H1 (cell line): ENCODE results near the gene LRRC74B. TPM values are rescaled to one million over a fixed set of nuclear protein-coding genes. Genes with fewer than 3 reads are reported as not detected.

Source experiments
- CTCF ChIA-PET: fragments of 300-600 bp; sonication (Branson Sonifier 250); formaldehyde crosslinking; loops from one replicate; lab custom pipeline; 2021; ENCODE audit not compliant: partially characterized antibody; lab: Charles Lee
- POLR2A ChIA-PET: fragments of 300-600 bp; sonication (Branson Sonifier 250); formaldehyde crosslinking; loops from one replicate; lab custom pipeline; 2021; ENCODE audit warnings: inconsistent platforms; ENCODE audit not compliant: partially characterized antibody; lab: Charles Lee
- DNase-seq, 2 experiments: peaks; one replicate each; pipeline versions ENCODE4 v3.0.0 to v3.0.0-alpha.2; 2010 to 2022; ENCODE audit warnings: low spot score in 2 of 2, low read depth in 1 of 2, mixed read lengths in 1 of 2
- FAIRE-seq: peaks from 2 replicates; lab custom pipeline; 2011; peaks lifted over from hg19 to GRCh38; lab: Jason Lieb, UNC
- H2AFZ ChIP-seq: 2 replicates; pipeline ENCODE4 v1.8.1; 2012; ENCODE audit warnings: low read length, inconsistent platforms
- H2AK5ac ChIP-seq: 2 replicates; pipeline ENCODE4 v1.6.1; 2013; ENCODE audit warnings: low read depth, low read length
- H2BK120ac ChIP-seq: replicated peaks from 2 replicates; pipeline ENCODE3; 2013; ENCODE audit warnings: low read depth, low read length, inconsistent platforms
- H2BK12ac ChIP-seq: 2 replicates; pipeline ENCODE4 v1.6.1; 2013; ENCODE audit warnings: low read depth, low read length
- H2BK15ac ChIP-seq: 2 replicates; pipeline ENCODE4 v1.6.1; 2013; ENCODE audit warnings: low read length
- H2BK20ac ChIP-seq: 2 replicates; pipeline ENCODE4 v1.6.1; 2013; ENCODE audit warnings: low read length
- H2BK5ac ChIP-seq: 2 replicates; pipeline ENCODE4 v1.6.1; 2013; ENCODE audit warnings: low read depth, low read length
- H3K14ac ChIP-seq: 2 replicates; pipeline ENCODE4 v1.6.1; 2013; ENCODE audit warnings: inconsistent platforms; ENCODE audit not compliant: insufficient read length
- H3K18ac ChIP-seq: 2 replicates; pipeline ENCODE4 v1.6.1; 2013; ENCODE audit warnings: low read length; ENCODE audit errors: extremely low read depth
- H3K23ac ChIP-seq: 2 replicates; pipeline ENCODE4 v1.6.1; 2013; ENCODE audit warnings: inconsistent platforms; ENCODE audit not compliant: insufficient read length
- H3K23me2 ChIP-seq: 2 replicates; pipeline ENCODE4 v1.6.1; 2013; ENCODE audit warnings: low read depth, low read length
- H3K27ac ChIP-seq: 2 replicates; pipeline ENCODE4 v1.6.1; 2011; ENCODE audit warnings: low read depth, low read length, inconsistent platforms
- H3K27me3 ChIP-seq, 4 experiments: replicated peaks in 1 of 4; 1 replicate in 1 of 4; 2 replicates in 3 of 4; pipeline versions ENCODE4 v1.6.1 to v1.8.1; 2011 to 2013; ENCODE audit warnings: low read length in 3 of 4, mild to moderate bottlenecking in 3 of 4, inconsistent platforms in 2 of 4, mixed read lengths in 2 of 4, moderate library complexity in 1 of 4; ENCODE audit not compliant: control insufficient read depth in 3 of 4, insufficient read depth in 3 of 4; ENCODE audit errors: extremely low read depth in 1 of 4
- H3K36me3 ChIP-seq, 4 experiments: 2 replicates each; pipeline versions ENCODE4 v1.6.1 to v1.8.1; 2011 to 2013; ENCODE audit warnings: mild to moderate bottlenecking in 4 of 4, low read length in 3 of 4, moderate library complexity in 2 of 4, control low read depth in 1 of 4, inconsistent platforms in 1 of 4; ENCODE audit not compliant: insufficient read depth in 4 of 4, control insufficient read depth in 2 of 4
- H3K4ac ChIP-seq: replicated peaks from 2 replicates; pipeline ENCODE3; 2013; ENCODE audit warnings: low read length, low read depth, mixed read lengths, inconsistent platforms; ENCODE audit not compliant: insufficient read length
- H3K4me1 ChIP-seq, 4 experiments: replicated peaks in 1 of 4; 1 replicate in 1 of 4; 2 replicates in 3 of 4; pipeline versions ENCODE4 v1.6.1 to v1.8.1; 2011 to 2013; ENCODE audit warnings: low read length in 3 of 4, inconsistent platforms in 2 of 4, mixed read lengths in 1 of 4; ENCODE audit not compliant: insufficient read depth in 4 of 4, control insufficient read depth in 3 of 4
- H3K4me2 ChIP-seq, 2 experiments: 2 replicates each; pipeline versions ENCODE4 v1.6.1 to v1.8.1; 2011 to 2013; ENCODE audit warnings: low read depth in 2 of 2, low read length in 2 of 2, control low read depth in 1 of 2, inconsistent platforms in 1 of 2, mild to moderate bottlenecking in 1 of 2; ENCODE audit not compliant: insufficient read depth in 1 of 2
- H3K4me3 ChIP-seq, 4 experiments: fragments of 200-600, 300-600 bp in 1 of 4; sonication (generic), shearing (Covaris generic), sonication (Bioruptor Twin) in 1 of 4; 2 replicates each; pipeline versions ENCODE4 v1.5.1 to v1.8.1; 2011 to 2016; ENCODE audit warnings: low read length in 4 of 4, low read depth in 3 of 4, control low read depth in 2 of 4, inconsistent platforms in 2 of 4, mild to moderate bottlenecking in 2 of 4, mixed read lengths in 1 of 4, moderate library complexity in 1 of 4; ENCODE audit not compliant: insufficient read depth in 2 of 4; ENCODE audit errors: extremely low read depth in 1 of 4
- H3K56ac ChIP-seq: replicated peaks from 2 replicates; pipeline ENCODE3; 2013; ENCODE audit warnings: low read depth, mild to moderate bottlenecking, mixed read lengths, low read length, inconsistent platforms; ENCODE audit not compliant: insufficient read length
- H3K79me1 ChIP-seq: 2 replicates; pipeline ENCODE4 v1.6.1; 2013; ENCODE audit warnings: low read depth, low read length, control low read depth
- H3K79me2 ChIP-seq, 2 experiments: 2 replicates each; pipeline versions ENCODE4 v1.6.1 to v1.8.1; 2012 to 2013; ENCODE audit warnings: low read length in 2 of 2, mild to moderate bottlenecking in 2 of 2, inconsistent platforms in 1 of 2; ENCODE audit not compliant: insufficient read depth in 2 of 2, control insufficient read depth in 1 of 2
- H3K9ac ChIP-seq, 4 experiments: replicated peaks in 1 of 4; 1 replicate in 1 of 4; 2 replicates in 3 of 4; pipeline versions ENCODE4 v1.6.1 to v1.8.1; 2011 to 2013; ENCODE audit warnings: low read depth in 3 of 4, low read length in 3 of 4, control low read depth in 2 of 4, mild to moderate bottlenecking in 2 of 4, moderate library complexity in 2 of 4, inconsistent platforms in 1 of 4; ENCODE audit errors: extremely low read depth in 1 of 4
- H3K9me3 ChIP-seq, 2 experiments: 2 replicates each; pipeline versions ENCODE4 v1.6.1 to v1.8.1; 2012 to 2013; ENCODE audit warnings: mild to moderate bottlenecking in 2 of 2, moderate library complexity in 2 of 2, control low read depth in 1 of 2, inconsistent platforms in 1 of 2, low read depth in 1 of 2, low read length in 1 of 2, mixed read lengths in 1 of 2; ENCODE audit not compliant: insufficient read depth in 2 of 2
- H4K20me1 ChIP-seq, 2 experiments: replicated peaks in 1 of 2; 2 replicates each; pipeline versions ENCODE3 to v1.8.1; 2011 to 2013; ENCODE audit warnings: inconsistent platforms in 2 of 2, low read length in 2 of 2, mild to moderate bottlenecking in 1 of 2; ENCODE audit not compliant: insufficient read depth in 2 of 2, control insufficient read depth in 1 of 2
- H4K5ac ChIP-seq: 2 replicates; pipeline ENCODE4 v1.6.1; 2013; ENCODE audit warnings: low read length, low read depth, mixed read lengths, inconsistent platforms; ENCODE audit not compliant: insufficient read length
- H4K8ac ChIP-seq: 2 replicates; pipeline ENCODE4 v1.8.0; 2013; ENCODE audit warnings: mild to moderate bottlenecking, moderate library complexity, low read length, inconsistent platforms; ENCODE audit not compliant: insufficient read depth; ENCODE audit errors: extremely low read depth
- H4K91ac ChIP-seq: replicated peaks from 2 replicates; pipeline ENCODE3; 2013; ENCODE audit warnings: low read length, mixed read lengths, inconsistent platforms; ENCODE audit not compliant: insufficient read length
- ASH2L ChIP-seq: fragments of 200-600, 300-600 bp; sonication (generic); IDR thresholded peaks from one replicate; pipeline ENCODE4 v1.7.1; 2017; ENCODE audit warnings: low read length
- PHF8 ChIP-seq: fragments of 200-600 bp; sonication (generic); conservative IDR thresholded peaks from 2 replicates; pipeline ENCODE4 v1.7.1; 2012; ENCODE audit warnings: low read depth, mild to moderate bottlenecking, inconsistent platforms, low read length, moderate library complexity
- SIN3A ChIP-seq, 2 experiments: IDR thresholded peaks in 1 of 2; conservative IDR thresholded peaks in 1 of 2; 2 replicates each; pipeline ENCODE4 v1.6.1; 2011 to 2012; ENCODE audit warnings: low read length in 2 of 2, improper control_type of control experiment in 1 of 2, low read depth in 1 of 2, mild to moderate bottlenecking in 1 of 2
- SP2 ChIP-seq: IDR thresholded peaks from 2 replicates; pipeline ENCODE4 v1.6.1; 2012; ENCODE audit warnings: mild to moderate bottlenecking, low read length, inconsistent platforms
- WGBS, 2 experiments: shearing (Covaris generic) in 1 of 2; methylation state at CpG; one replicate each; pipeline versions ENCODE4 v1.1.6 to v1.1.7; 2013 to 2015; ENCODE audit warnings: low lambda C conversion rate in 2 of 2, mixed read lengths in 2 of 2, inconsistent platforms in 1 of 2, low coverage in 1 of 2, missing lambda C conversion rate in 1 of 2; ENCODE audit not compliant: insufficient replicate concordance in 2 of 2, insufficient coverage in 1 of 2, insufficient read length in 1 of 2; ENCODE audit errors: extremely low coverage in 1 of 2, missing lambda C conversion rate in 1 of 2; 5-methylcytosine and 5-hydroxymethylcytosine counted together
- polyA plus RNA-seq, 7 experiments: library from polyadenylated mRNA; depleted of rRNA in 3 of 7; stranded (reverse) in 5 of 7; unstranded in 2 of 7; fragments of >200 nt in 5 of 7; fragments of 200-250 nt in 2 of 7; gene quantifications; 1 replicate in 5 of 7; 2 replicates in 1 of 7; 4 replicates in 1 of 7; pipeline versions ENCODE4 v1.2.1 to v1.2.3, GENCODE V29; 2011 to 2013; ENCODE audit warnings: missing spikeins in 2 of 7, mixed read lengths in 2 of 7
- total RNA-seq: library from RNA; stranded (reverse); fragmentation: NEBNext Ultra II Directional; extraction: Animal tissue kit (Norgen Biotek cat#: 25700); gene quantifications from 2 replicates; pipeline ENCODE4 v1.2.1, GENCODE V29; 2021
- TF ChIP-seq, protein P1 (sequence below): IDR thresholded peaks from 2 replicates; pipeline ENCODE4 v1.6.1; 2012; ENCODE audit warnings: inconsistent platforms
- TF ChIP-seq, protein P2 (sequence below): IDR thresholded peaks from 2 replicates; pipeline ENCODE4 v1.6.1; 2011; ENCODE audit warnings: low read depth, mild to moderate bottlenecking, low read length; ENCODE audit not compliant: insufficient read depth

Gene LRRC74B
- total and polyA plus RNA-seq, 2 of the 8 experiments (the other 6 are each of a cell fraction or from before 2014, with no cell fraction given) = not detected

DNA sequence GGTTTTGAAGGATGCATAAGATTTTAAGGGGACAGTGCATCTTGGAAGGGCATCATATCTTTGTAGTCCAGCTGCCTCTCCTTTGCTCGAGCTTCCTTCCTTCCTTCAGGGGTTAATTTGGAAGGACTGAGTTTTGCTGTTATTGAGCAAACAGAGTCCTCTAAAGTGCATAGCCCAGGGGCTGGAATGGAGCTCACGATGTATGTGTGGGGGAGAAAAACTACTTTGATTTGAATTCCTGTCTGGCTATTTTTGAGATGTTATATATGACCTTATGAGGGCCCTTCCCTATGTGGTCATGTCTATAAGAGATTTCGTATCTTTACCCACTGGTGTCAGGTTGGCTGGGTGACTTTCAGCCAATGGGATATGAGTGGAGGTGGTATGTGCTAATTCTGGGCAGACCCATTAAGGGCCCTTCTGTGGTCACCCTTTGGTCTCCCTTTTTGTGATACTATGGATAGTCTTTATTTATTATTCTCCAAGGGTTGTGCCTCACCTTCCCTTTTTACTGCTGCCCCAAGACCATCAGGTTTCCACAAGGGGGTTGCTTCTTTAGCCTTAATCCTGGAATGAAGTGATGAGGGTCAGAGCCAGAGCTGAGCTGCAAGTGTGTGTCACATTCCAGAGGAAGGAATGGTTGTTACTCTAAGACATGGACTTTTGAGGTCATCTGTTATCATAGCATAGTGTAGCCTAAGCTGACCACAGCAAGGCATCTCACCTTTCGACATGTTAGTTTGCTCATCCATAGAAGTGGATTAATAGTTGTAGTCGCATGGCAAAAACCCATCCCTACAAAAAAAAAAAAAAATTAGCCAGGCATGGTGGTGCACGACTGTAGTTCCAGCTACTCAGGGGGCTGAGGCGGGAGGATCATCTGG, 54.6 kb downstream of the LRRC74B start:
- Histone ChIP-seq H3K23ac (no peak overlapping the region), H3K9ac (no peak overlapping the region), H3K18ac (no peak overlapping the region), H2BK20ac (no peak overlapping the region), H3K27ac (no peak overlapping the region), H3K23me2 (no peaks in the 10 kb centered on the region; the same call in 1 of the 2 replicates), H3K14ac (no peak overlapping the region), H3K79me1 (no peaks in the 10 kb centered on the region), H3K4me3 (no peak overlapping the region), H4K91ac (no peak overlapping the region), H3K36me3 (no peaks in the 10 kb centered on the region), H4K20me1 (peaks cover 0 to 1% of the 10 kb centered on the region in 2 experiments), H2BK15ac (no peak overlapping the region), H4K8ac (no peak overlapping the region), H3K79me2 (no peaks in the 10 kb centered on the region), H2BK12ac (no peak overlapping the region), H3K4ac (no peak overlapping the region), H4K5ac (no peak overlapping the region), H2BK5ac (no peak overlapping the region), H2AK5ac (no peak overlapping the region), H3K56ac (no peak overlapping the region), H2BK120ac (no peak overlapping the region), H2AFZ (no peak overlapping the region), H3K27me3 (peaks cover 0 to 6% (median 0%) of the 10 kb centered on the region in 4 experiments; a peak in 1 of 7 replicates), H3K9me3 (no peaks in the 10 kb centered on the region), H3K4me2 (no peak overlapping the region), H3K4me1 (peaks cover 0 to 6% (median 2%) of the 10 kb centered on the region in 4 experiments; a peak in 2 of 7 replicates)
- ChIA-PET CTCF (interaction anchor here (0.7 to 1.7 kb wide), 10 partner anchors 9 to 1956 kb away, joined by 3 to 10 read pairs (median 3); no protein-coding TSS in a partner anchor), POLR2A (no interaction called here)
- FAIRE-seq (no peak), DNase-seq (no peak)
- TF ChIP-seq SP2 (no peak), ASH2L (no peak), SIN3A (conservative IDR thresholded peaks at IDR 0.05 in 1 of 2, IDR thresholded peaks at IDR 0.05 in 1 of 2; ENCODE audit: low read depth in 1 of 2, low read length in 2 of 2) (no peak), PHF8 (no peak)
- TF ChIP-seq, protein P1, sequence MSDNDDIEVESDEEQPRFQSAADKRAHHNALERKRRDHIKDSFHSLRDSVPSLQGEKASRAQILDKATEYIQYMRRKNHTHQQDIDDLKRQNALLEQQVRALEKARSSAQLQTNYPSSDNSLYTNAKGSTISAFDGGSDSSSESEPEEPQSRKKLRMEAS = no peak
- TF ChIP-seq, protein P2, sequence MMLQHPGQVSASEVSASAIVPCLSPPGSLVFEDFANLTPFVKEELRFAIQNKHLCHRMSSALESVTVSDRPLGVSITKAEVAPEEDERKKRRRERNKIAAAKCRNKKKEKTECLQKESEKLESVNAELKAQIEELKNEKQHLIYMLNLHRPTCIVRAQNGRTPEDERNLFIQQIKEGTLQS = no peak
- 83% methylated on average over 6 of the region's 7 CpGs; no CpG with 5 or more reads in 1 of the 2 experiments for WGBS, 2 experiments
